SK-N-SH treated with all-trans-retinoic acid at 6 μM for 48 hours (cell line): ENCODE data around the gene TDRD6.

Experiments
- ATAC-seq: fragments of 200-7000 bp; cut with Tn5 transposase; 3 replicates; pipeline ENCODE4 v1.9.1; 2020; ENCODE audit warnings: mild to moderate bottlenecking, moderate library complexity
- ARNTL ChIP-seq: fragments of 450-650 bp; formaldehyde crosslinking; IDR thresholded peaks from 2 replicates; pipeline ENCODE4 v1.5.0; 2020; ENCODE audit warnings: low read depth, mild to moderate bottlenecking, moderate library complexity, borderline replicate concordance
- BACH2 ChIP-seq: fragments of 250-450 bp; sonication (Bioruptor Pico); IDR thresholded peaks from 2 replicates; pipeline ENCODE4 v1.9.0; 2021; ENCODE audit warnings: mild to moderate bottlenecking, borderline replicate concordance
- ESRRG ChIP-seq: fragments of 250-450 bp; sonication (Bioruptor Pico); IDR thresholded peaks from 2 replicates; pipeline ENCODE4 v1.6.1; 2021; ENCODE audit warnings: mild to moderate bottlenecking
- GLIS3 ChIP-seq: fragments of 250-450 bp; sonication (Bioruptor Pico); IDR thresholded peaks from 2 replicates; pipeline ENCODE4 v1.5.0; 2020; ENCODE audit warnings: mild to moderate bottlenecking, moderate library complexity
- PPARA ChIP-seq: fragments of 250-450 bp; sonication (Bioruptor Pico); IDR thresholded peaks from 2 replicates; pipeline ENCODE4 v1.5.0; 2020; ENCODE audit warnings: mild to moderate bottlenecking, borderline replicate concordance
- RARB ChIP-seq: fragments of 250-450 bp; sonication (Bioruptor Pico); IDR thresholded peaks from 2 replicates; pipeline ENCODE4 v1.8.0; 2021; ENCODE audit warnings: mild to moderate bottlenecking, moderate library complexity
- TOX ChIP-seq: fragments of 250-450 bp; sonication (Bioruptor Pico); IDR thresholded peaks from 2 replicates; pipeline ENCODE4 v1.8.0; 2021; ENCODE audit warnings: mild to moderate bottlenecking, moderate library complexity, borderline replicate concordance
- ZC3H10 ChIP-seq: fragments of 250-450 bp; sonication (Bioruptor Pico); IDR thresholded peaks from 2 replicates; pipeline ENCODE4 v1.5.1; 2021; ENCODE audit warnings: mild to moderate bottlenecking, moderate library complexity
- ZFP30 ChIP-seq: fragments of 450-650 bp; formaldehyde crosslinking; IDR thresholded peaks from 2 replicates; pipeline ENCODE4 v1.5.0; 2022; ENCODE audit warnings: mild to moderate bottlenecking, moderate library complexity
- ZNF565 ChIP-seq: fragments of 450-650 bp; formaldehyde crosslinking; conservative IDR thresholded peaks from 2 replicates; pipeline ENCODE4 v1.5.0; 2020; ENCODE audit warnings: low read depth, mild to moderate bottlenecking, moderate library complexity
- ZNF70 ChIP-seq: fragments of 450-650 bp; formaldehyde crosslinking; IDR thresholded peaks from 2 replicates; pipeline ENCODE4 v1.5.0; 2020; ENCODE audit warnings: mild to moderate bottlenecking, moderate library complexity
- ZNF8 ChIP-seq: fragments of 450-650 bp; formaldehyde crosslinking; IDR thresholded peaks from 2 replicates; pipeline ENCODE4 v1.5.0; 2020; ENCODE audit warnings: mild to moderate bottlenecking, moderate library complexity
- TF ChIP-seq, protein P1 (sequence below): fragments of 250-450 bp; sonication (Bioruptor Pico); IDR thresholded peaks from 2 replicates; pipeline ENCODE4 v1.8.0; 2021; ENCODE audit warnings: low read depth, mild to moderate bottlenecking, moderate library complexity, borderline replicate concordance
- TF ChIP-seq, protein P2 (sequence below): fragments of 250-450 bp; sonication (Bioruptor Pico); IDR thresholded peaks from 2 replicates; pipeline ENCODE4 v1.5.0; 2020; ENCODE audit warnings: mild to moderate bottlenecking, moderate library complexity
- TF ChIP-seq, protein P3 (sequence below): fragments of 250-450 bp; sonication (Bioruptor Pico); IDR thresholded peaks from 2 replicates; pipeline ENCODE4 v1.8.0; 2020; ENCODE audit warnings: mild to moderate bottlenecking, moderate library complexity, borderline replicate concordance
- TF ChIP-seq, protein P4 (sequence below): fragments of 250-450 bp; sonication (Bioruptor Pico); IDR thresholded peaks from 2 replicates; pipeline ENCODE4 v1.5.1; 2021; ENCODE audit warnings: mild to moderate bottlenecking, moderate library complexity
- TF ChIP-seq, protein P5 (sequence below): fragments of 250-450 bp; sonication (Bioruptor Pico); IDR thresholded peaks from 2 replicates; pipeline ENCODE4 v1.5.1; 2020; ENCODE audit warnings: low read depth, mild to moderate bottlenecking, moderate library complexity

Gene TDRD6

DNA sequence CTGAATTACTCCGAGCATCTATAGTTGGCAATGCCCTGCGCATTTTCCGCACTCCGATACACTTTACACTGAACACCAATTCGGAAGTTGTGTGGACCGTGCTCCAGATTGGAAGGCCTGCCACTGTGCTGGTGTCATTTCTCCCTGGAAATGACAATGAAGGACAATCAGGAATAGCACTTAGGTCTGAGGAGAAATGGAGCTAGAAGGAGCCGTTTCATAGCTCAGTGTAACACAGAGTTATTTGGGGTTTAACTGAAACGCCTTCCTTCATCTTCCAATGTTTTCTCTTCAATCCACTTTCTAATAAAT lies 48.0 kb downstream of the TDRD6 start:
- ATAC-seq: no peak
- TF ChIP-seq, protein P1, sequence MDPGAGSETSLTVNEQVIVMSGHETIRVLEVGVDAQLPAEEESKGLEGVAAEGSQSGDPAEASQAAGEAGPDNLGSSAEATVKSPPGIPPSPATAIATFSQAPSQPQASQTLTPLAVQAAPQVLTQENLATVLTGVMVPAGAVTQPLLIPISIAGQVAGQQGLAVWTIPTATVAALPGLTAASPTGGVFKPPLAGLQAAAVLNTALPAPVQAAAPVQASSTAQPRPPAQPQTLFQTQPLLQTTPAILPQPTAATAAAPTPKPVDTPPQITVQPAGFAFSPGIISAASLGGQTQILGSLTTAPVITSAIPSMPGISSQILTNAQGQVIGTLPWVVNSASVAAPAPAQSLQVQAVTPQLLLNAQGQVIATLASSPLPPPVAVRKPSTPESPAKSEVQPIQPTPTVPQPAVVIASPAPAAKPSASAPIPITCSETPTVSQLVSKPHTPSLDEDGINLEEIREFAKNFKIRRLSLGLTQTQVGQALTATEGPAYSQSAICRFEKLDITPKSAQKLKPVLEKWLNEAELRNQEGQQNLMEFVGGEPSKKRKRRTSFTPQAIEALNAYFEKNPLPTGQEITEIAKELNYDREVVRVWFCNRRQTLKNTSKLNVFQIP (CRISPR knock-in tag): no peak
- no peak for TF ChIP-seq GLIS3 (CRISPR knock-in tag)
- TF ChIP-seq ARNTL: no peak
- no peak for TF ChIP-seq ZNF70 (CRISPR knock-in tag)
- TF ChIP-seq TOX (CRISPR knock-in tag): no peak
- TF ChIP-seq, protein P2, sequence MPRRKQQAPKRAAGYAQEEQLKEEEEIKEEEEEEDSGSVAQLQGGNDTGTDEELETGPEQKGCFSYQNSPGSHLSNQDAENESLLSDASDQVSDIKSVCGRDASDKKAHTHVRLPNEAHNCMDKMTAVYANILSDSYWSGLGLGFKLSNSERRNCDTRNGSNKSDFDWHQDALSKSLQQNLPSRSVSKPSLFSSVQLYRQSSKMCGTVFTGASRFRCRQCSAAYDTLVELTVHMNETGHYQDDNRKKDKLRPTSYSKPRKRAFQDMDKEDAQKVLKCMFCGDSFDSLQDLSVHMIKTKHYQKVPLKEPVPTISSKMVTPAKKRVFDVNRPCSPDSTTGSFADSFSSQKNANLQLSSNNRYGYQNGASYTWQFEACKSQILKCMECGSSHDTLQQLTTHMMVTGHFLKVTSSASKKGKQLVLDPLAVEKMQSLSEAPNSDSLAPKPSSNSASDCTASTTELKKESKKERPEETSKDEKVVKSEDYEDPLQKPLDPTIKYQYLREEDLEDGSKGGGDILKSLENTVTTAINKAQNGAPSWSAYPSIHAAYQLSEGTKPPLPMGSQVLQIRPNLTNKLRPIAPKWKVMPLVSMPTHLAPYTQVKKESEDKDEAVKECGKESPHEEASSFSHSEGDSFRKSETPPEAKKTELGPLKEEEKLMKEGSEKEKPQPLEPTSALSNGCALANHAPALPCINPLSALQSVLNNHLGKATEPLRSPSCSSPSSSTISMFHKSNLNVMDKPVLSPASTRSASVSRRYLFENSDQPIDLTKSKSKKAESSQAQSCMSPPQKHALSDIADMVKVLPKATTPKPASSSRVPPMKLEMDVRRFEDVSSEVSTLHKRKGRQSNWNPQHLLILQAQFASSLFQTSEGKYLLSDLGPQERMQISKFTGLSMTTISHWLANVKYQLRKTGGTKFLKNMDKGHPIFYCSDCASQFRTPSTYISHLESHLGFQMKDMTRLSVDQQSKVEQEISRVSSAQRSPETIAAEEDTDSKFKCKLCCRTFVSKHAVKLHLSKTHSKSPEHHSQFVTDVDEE: no peak
- TF ChIP-seq RARB: no peak
- TF ChIP-seq, protein P3, sequence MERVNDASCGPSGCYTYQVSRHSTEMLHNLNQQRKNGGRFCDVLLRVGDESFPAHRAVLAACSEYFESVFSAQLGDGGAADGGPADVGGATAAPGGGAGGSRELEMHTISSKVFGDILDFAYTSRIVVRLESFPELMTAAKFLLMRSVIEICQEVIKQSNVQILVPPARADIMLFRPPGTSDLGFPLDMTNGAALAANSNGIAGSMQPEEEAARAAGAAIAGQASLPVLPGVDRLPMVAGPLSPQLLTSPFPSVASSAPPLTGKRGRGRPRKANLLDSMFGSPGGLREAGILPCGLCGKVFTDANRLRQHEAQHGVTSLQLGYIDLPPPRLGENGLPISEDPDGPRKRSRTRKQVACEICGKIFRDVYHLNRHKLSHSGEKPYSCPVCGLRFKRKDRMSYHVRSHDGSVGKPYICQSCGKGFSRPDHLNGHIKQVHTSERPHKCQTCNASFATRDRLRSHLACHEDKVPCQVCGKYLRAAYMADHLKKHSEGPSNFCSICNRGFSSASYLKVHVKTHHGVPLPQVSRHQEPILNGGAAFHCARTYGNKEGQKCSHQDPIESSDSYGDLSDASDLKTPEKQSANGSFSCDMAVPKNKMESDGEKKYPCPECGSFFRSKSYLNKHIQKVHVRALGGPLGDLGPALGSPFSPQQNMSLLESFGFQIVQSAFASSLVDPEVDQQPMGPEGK (CRISPR knock-in tag): no peak
- no peak for TF ChIP-seq ZNF565 (CRISPR knock-in tag)
- TF ChIP-seq, protein P4, sequence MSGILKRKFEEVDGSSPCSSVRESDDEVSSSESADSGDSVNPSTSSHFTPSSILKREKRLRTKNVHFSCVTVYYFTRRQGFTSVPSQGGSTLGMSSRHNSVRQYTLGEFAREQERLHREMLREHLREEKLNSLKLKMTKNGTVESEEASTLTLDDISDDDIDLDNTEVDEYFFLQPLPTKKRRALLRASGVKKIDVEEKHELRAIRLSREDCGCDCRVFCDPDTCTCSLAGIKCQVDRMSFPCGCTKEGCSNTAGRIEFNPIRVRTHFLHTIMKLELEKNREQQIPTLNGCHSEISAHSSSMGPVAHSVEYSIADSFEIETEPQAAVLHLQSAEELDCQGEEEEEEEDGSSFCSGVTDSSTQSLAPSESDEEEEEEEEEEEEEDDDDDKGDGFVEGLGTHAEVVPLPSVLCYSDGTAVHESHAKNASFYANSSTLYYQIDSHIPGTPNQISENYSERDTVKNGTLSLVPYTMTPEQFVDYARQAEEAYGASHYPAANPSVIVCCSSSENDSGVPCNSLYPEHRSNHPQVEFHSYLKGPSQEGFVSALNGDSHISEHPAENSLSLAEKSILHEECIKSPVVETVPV (CRISPR knock-in tag): no peak
- no peak for TF ChIP-seq PPARA (CRISPR knock-in tag)

DNA sequence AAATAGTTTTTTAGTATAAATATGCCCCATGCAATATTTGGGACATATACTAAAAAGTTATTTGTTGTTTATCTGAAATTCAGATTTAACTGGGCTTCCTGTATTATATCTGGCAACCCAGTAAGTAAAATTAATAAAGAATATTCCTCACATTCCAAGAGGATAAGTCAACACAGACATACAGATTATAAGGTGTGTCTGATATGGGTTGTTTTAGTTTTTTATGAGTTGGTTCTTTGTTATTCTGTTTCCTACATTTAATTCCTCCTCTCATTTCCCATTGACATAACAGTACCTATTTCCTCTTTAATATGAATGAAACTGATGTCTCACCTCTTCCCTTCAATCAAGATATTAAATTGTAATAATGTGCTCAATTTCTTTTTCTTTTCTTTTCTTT lies 49.2 kb downstream of the TDRD6 start:
- no peak for ATAC-seq
- TF ChIP-seq TOX (CRISPR knock-in tag) (no peak), ZC3H10 (CRISPR knock-in tag) (no peak), ESRRG (CRISPR knock-in tag) (no peak), ZFP30 (no peak), ZNF8 (CRISPR knock-in tag) (no peak), ZNF70 (CRISPR knock-in tag) (no peak), PPARA (CRISPR knock-in tag) (no peak), GLIS3 (CRISPR knock-in tag) (no peak), BACH2 (CRISPR knock-in tag) (no peak)
- TF ChIP-seq, protein P2: no peak
- TF ChIP-seq, protein P5, sequence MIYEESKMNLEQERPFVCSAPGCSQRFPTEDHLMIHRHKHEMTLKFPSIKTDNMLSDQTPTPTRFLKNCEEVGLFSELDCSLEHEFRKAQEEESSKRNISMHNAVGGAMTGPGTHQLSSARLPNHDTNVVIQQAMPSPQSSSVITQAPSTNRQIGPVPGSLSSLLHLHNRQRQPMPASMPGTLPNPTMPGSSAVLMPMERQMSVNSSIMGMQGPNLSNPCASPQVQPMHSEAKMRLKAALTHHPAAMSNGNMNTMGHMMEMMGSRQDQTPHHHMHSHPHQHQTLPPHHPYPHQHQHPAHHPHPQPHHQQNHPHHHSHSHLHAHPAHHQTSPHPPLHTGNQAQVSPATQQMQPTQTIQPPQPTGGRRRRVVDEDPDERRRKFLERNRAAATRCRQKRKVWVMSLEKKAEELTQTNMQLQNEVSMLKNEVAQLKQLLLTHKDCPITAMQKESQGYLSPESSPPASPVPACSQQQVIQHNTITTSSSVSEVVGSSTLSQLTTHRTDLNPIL: no peak
- TF ChIP-seq, protein P1 (CRISPR knock-in tag): no peak
